IMR-90 (cell line): ENCODE measurements around the gene PRPS2.

Experiments
- CEBPB ChIP-seq: IDR thresholded peaks from 2 replicates; pipeline ENCODE4 v1.6.1; 2012; ENCODE audit warnings: low read depth, low read length, improper control_type of control experiment
- POLR2A ChIP-seq: IDR thresholded peaks from 2 replicates; pipeline ENCODE4 v1.6.1; 2012; ENCODE audit warnings: mild to moderate bottlenecking, low read depth, low read length
- RAD21 ChIP-seq: IDR thresholded peaks from 2 replicates; pipeline ENCODE4 v1.6.1; 2012; ENCODE audit warnings: low read length, improper control_type of control experiment
- RCOR1 ChIP-seq: IDR thresholded peaks from 2 replicates; pipeline ENCODE4 v1.6.1; 2012; ENCODE audit warnings: mild to moderate bottlenecking, low read length, improper control_type of control experiment; ENCODE audit not compliant: insufficient replicate concordance
- RFX5 ChIP-seq: IDR thresholded peaks from 2 replicates; pipeline ENCODE4 v1.8.0; 2012; ENCODE audit warnings: low read depth, mild to moderate bottlenecking, low read length, moderate library complexity
- SMC3 ChIP-seq: fragments of 150-350 bp; IDR thresholded peaks from 2 replicates; pipeline ENCODE4 v1.6.1; 2016; ENCODE audit warnings: low read depth, mild to moderate bottlenecking, antibody characterized with exemption, low read length, moderate library complexity
- TF ChIP-seq, protein P1 (sequence below): fragments of 150-350 bp; IDR thresholded peaks from 2 replicates; pipeline ENCODE4 v1.6.1; 2017; ENCODE audit warnings: mild to moderate bottlenecking, antibody characterized with exemption, low read length, low read depth
- TF ChIP-seq, protein P2 (sequence below): conservative IDR thresholded peaks from 2 replicates; pipeline ENCODE4 v1.5.1; 2012; ENCODE audit warnings: mild to moderate bottlenecking, low read depth, low read length, improper control_type of control experiment

DNA sequence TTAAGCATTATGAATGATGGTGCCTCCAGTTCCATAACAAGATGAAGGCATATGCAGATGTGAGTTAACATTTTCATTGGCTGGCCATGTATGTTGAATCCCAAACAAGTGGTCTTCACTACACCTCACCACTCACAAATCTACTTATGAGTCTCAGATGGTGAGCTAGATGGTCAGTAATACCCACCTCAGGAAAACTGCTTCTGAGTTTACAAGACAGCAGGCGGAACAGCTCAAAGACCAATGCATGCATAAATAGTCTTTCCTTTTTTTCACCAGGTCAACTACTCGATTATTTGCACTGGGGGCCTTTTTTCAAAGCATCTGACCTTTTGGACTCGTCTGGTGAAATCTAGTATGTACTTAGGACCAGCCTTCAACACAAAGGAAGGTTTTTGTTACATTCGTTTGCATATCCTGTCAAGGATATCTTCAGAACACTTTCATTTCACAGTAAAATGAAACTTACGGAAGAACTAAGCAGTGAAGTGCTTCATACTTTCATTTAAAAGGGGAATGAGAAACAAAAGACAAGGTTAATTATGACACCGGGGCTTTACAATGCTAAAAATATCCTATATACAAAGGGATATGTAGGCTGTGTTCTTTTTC lies 52.6 kb downstream of the PRPS2 start:
- TF ChIP-seq, protein P1, sequence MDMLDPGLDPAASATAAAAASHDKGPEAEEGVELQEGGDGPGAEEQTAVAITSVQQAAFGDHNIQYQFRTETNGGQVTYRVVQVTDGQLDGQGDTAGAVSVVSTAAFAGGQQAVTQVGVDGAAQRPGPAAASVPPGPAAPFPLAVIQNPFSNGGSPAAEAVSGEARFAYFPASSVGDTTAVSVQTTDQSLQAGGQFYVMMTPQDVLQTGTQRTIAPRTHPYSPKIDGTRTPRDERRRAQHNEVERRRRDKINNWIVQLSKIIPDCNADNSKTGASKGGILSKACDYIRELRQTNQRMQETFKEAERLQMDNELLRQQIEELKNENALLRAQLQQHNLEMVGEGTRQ, result no peak
- TF ChIP-seq, protein P2, sequence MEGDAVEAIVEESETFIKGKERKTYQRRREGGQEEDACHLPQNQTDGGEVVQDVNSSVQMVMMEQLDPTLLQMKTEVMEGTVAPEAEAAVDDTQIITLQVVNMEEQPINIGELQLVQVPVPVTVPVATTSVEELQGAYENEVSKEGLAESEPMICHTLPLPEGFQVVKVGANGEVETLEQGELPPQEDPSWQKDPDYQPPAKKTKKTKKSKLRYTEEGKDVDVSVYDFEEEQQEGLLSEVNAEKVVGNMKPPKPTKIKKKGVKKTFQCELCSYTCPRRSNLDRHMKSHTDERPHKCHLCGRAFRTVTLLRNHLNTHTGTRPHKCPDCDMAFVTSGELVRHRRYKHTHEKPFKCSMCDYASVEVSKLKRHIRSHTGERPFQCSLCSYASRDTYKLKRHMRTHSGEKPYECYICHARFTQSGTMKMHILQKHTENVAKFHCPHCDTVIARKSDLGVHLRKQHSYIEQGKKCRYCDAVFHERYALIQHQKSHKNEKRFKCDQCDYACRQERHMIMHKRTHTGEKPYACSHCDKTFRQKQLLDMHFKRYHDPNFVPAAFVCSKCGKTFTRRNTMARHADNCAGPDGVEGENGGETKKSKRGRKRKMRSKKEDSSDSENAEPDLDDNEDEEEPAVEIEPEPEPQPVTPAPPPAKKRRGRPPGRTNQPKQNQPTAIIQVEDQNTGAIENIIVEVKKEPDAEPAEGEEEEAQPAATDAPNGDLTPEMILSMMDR, result no peak
- TF ChIP-seq RAD21 (no peak), CEBPB (no peak), SMC3 (no peak), POLR2A (no peak), RCOR1 (no peak), RFX5 (no peak)
